ENCODE data around the gene PIP5K1A.

- TF ChIP-seq TCF4 (CRISPR knock-in tag; IDR thresholded peaks at IDR 0.05; ENCODE audit: borderline replicate concordance) = no peak
- TF ChIP-seq PPARA (CRISPR knock-in tag; IDR thresholded peaks at IDR 0.05; ENCODE audit: borderline replicate concordance) = no peak
- TF ChIP-seq ARNTL (CRISPR knock-in tag; IDR thresholded peaks at IDR 0.05; ENCODE audit: borderline replicate concordance, low read depth) = no peak
- no peak for TF ChIP-seq BACH2 (CRISPR knock-in tag; IDR thresholded peaks at IDR 0.05; ENCODE audit: borderline replicate concordance)
- no peak for TF ChIP-seq ZC3H10 (CRISPR knock-in tag; IDR thresholded peaks at IDR 0.05)
- no peak for TF ChIP-seq RARB (CRISPR knock-in tag; IDR thresholded peaks at IDR 0.05)
- no peak for TF ChIP-seq ZNF8 (CRISPR knock-in tag; IDR thresholded peaks at IDR 0.05)
- no peak for TF ChIP-seq ZNF565 (CRISPR knock-in tag; conservative IDR thresholded peaks at IDR 0.05; ENCODE audit: low read depth)
- TF ChIP-seq, protein P1, sequence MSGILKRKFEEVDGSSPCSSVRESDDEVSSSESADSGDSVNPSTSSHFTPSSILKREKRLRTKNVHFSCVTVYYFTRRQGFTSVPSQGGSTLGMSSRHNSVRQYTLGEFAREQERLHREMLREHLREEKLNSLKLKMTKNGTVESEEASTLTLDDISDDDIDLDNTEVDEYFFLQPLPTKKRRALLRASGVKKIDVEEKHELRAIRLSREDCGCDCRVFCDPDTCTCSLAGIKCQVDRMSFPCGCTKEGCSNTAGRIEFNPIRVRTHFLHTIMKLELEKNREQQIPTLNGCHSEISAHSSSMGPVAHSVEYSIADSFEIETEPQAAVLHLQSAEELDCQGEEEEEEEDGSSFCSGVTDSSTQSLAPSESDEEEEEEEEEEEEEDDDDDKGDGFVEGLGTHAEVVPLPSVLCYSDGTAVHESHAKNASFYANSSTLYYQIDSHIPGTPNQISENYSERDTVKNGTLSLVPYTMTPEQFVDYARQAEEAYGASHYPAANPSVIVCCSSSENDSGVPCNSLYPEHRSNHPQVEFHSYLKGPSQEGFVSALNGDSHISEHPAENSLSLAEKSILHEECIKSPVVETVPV (CRISPR knock-in tag; IDR thresholded peaks at IDR 0.05) = no peak
- no peak for TF ChIP-seq ZNF70 (CRISPR knock-in tag; IDR thresholded peaks at IDR 0.05)
- no peak for TF ChIP-seq GLIS3 (CRISPR knock-in tag; IDR thresholded peaks at IDR 0.05)
- TF ChIP-seq SNAI2 (CRISPR knock-in tag; IDR thresholded peaks at IDR 0.05) = no peak
- no peak for TF ChIP-seq ZFP3 (CRISPR knock-in tag; IDR thresholded peaks at IDR 0.05)
Measured at GRCh38 chr1:151199873-151200581, 1.7 kb downstream of the PIP5K1A start.
